ENCODE measurements around the gene KCNG4.

- TF ChIP-seq PKNOX1 (IDR thresholded peaks at IDR 0.05) (no peak), LEF1 (IDR thresholded peaks at IDR 0.05; ENCODE audit: borderline replicate concordance) (no peak), SP1 (IDR thresholded peaks at IDR 0.05) (no peak), ELF4 (IDR thresholded peaks at IDR 0.05) (no peak), FOXA1 (IDR thresholded peaks at IDR 0.05) (no peak), HDGF (IDR thresholded peaks at IDR 0.05; ENCODE audit: borderline replicate concordance) (no peak)
Measured at GRCh38 chr16:84233748-84234147, 6.1 kb downstream of the KCNG4 start.

Measured in HEK293T (cell line).